ENCODE results near the gene CIC.
"Not testable (repeated sequence)": the region's sequence is repeated elsewhere in the genome, so short reads cannot be mapped to it uniquely, and the experiment has no call there.

The CIC gene

GRCh38 chr19:42333975-42334696, 65.1 kb downstream of the CIC start:
- DNase-seq (ENCODE audit: low spot score), result no peak

GRCh38 chr19:42334697-42335373, 65.8 kb downstream of the CIC start:
- no peak for DNase-seq (ENCODE audit: low spot score)

GRCh38 chr19:42335374-42335936, 66.4 kb downstream of the CIC start:
- no peak for DNase-seq (ENCODE audit: low spot score)

- DNase-seq (ENCODE audit: low spot score), result no peak
Measured at GRCh38 chr19:42335971-42336370, 66.9 kb downstream of the CIC start.

GRCh38 chr19:42339126-42339860, 70.2 kb downstream of the CIC start:
- not testable (repeated sequence) for DNase-seq (ENCODE audit: low spot score)

GRCh38 chr19:42339922-42340321, 70.9 kb downstream of the CIC start:
- not testable (repeated sequence) for DNase-seq (ENCODE audit: low spot score)

GRCh38 chr19:42343344-42344110, 74.5 kb downstream of the CIC start:
- no peak for DNase-seq (ENCODE audit: low spot score)

- no peak for DNase-seq (ENCODE audit: low spot score)
Measured at GRCh38 chr19:42344336-42344893, 75.4 kb downstream of the CIC start.

Measured in SW480 (cell line).